Epithelial cell of proximal tubule (primary cell): ENCODE data around the gene VEGFB. TPM values are rescaled to one million over a fixed set of nuclear protein-coding genes. Genes with fewer than 3 reads are reported as not detected.

Experiments used
- DNase-seq: peaks from one replicate; pipeline ENCODE4 v3.0.0-alpha.2; 2011; ENCODE audit warnings: low read depth
- H3K4me3 ChIP-seq: 2 replicates; pipeline ENCODE4 v1.5.1; 2011; ENCODE audit warnings: low read depth, mild to moderate bottlenecking, low read length
- CTCF ChIP-seq: conservative IDR thresholded peaks from 2 replicates; pipeline ENCODE4 v1.5.1; 2012; ENCODE audit warnings: low read depth, mild to moderate bottlenecking, low read length
- total RNA-seq: library from RNA; depleted of rRNA; stranded (reverse); fragments of >200 nt; gene quantifications from 2 replicates; pipeline ENCODE4 v1.2.3, GENCODE V29; 2015

VEGFB gene
- total RNA-seq, 1 donor from 2014 or later = 15.6 TPM

GRCh38 chr11:64238999-64239398, 4.6 kb downstream of the VEGFB start:
- no peak for DNase-seq
- no peak overlapping the region for H3K4me3 ChIP-seq
- no peak for TF ChIP-seq CTCF

- no peak for DNase-seq
- peak overlapping the region; percentile 96 for H3K4me3 ChIP-seq
- TF ChIP-seq CTCF = no peak
Measured at GRCh38 chr11:64239662-64240434, 5.5 kb downstream of the VEGFB start.

- TF ChIP-seq CTCF = no peak
- DNase-seq = no peak
Measured at GRCh38 chr11:64240435-64241240, 6.3 kb downstream of the VEGFB start, which contains the start of gene FKBP2. Gene FKBP2, plus strand, starts transcription at chr11:64241095. Its CDS starts 1,293 bp downstream, at chr11:64242388.

GRCh38 chr11:64241241-64241490, 6.8 kb downstream of the VEGFB start:
- no peak for TF ChIP-seq CTCF
- DNase-seq = peak; percentile 83
- peak overlapping the region; percentile 96 for H3K4me3 ChIP-seq

More at GRCh38 chr11:64240435-64241240, 6.3 kb downstream of the VEGFB start, which contains the start of gene FKBP2:
- H3K4me3 ChIP-seq = peak within 1 kb of the TSS; percentile 96

- TF ChIP-seq CTCF = no peak
- no peak for DNase-seq
- H3K4me3 ChIP-seq = peak overlapping the region; percentile 96
Measured at GRCh38 chr11:64241491-64242374, 7.3 kb downstream of the VEGFB start.

- peak overlapping the region; percentile 96 for H3K4me3 ChIP-seq
- no peak for TF ChIP-seq CTCF
Measured at GRCh38 chr11:64243236-64243854, 9.0 kb downstream of the VEGFB start.

More at GRCh38 chr11:64243236-64243854, 9.0 kb downstream of the VEGFB start:
- no peak for DNase-seq
